ENCODE data around the gene KNTC1. TPM values are rescaled to one million over a fixed set of nuclear protein-coding genes. Genes with fewer than 3 reads are reported as not detected.

Gene KNTC1
- total and polyA plus RNA-seq, 3 donors from 2014 or later: 46.1 to 118 (median 79.8) TPM

GRCh38 chr12:122499991-122500684 lies 26.9 kb upstream of the KNTC1 start:
- 0 to 1% methylated on average over 28 to 41 of the region's 47 CpGs for WGBS, 2 donors
- intact Hi-C loops (cut with DNase I; ENCODE audit: low total_unique reads): no loop called here
- TF ChIP-seq POLR2A (IDR thresholded peaks at IDR 0.05) (no peak), CTCF (IDR thresholded peaks at IDR 0.05) (no peak)
- Histone ChIP-seq H3K27me3 (no peaks in the 10 kb centered on the region), H3K9me3 (no peaks in the 10 kb centered on the region), H3K4me3 (peak overlapping the region; percentile 85 to 90), H3K36me3 (ENCODE audit: low read depth, missing control alignments) (no peaks in the 10 kb centered on the region), H3K4me1 (peaks cover 4% of the 10 kb centered on the region), H3K27ac (peak overlapping the region; percentile 96 to 99)
- peak; percentile 58 for DNase-seq

GRCh38 chr12:122500685-122501488 lies 26.2 kb upstream of the KNTC1 start, which contains the start of gene ZCCHC8:
Gene ZCCHC8, minus strand, starts transcription at chr12:122500932. Its CDS starts 92 bp downstream, at chr12:122500840.
- Histone ChIP-seq H3K9me3 (no peaks in the 10 kb centered on the region), H3K27me3 (no peaks in the 10 kb centered on the region), H3K4me3 (peak within 1 kb of the TSS; percentile 85 to 90), H3K4me1 (peaks cover 4% of the 10 kb centered on the region), H3K36me3 (ENCODE audit: low read depth, missing control alignments) (no peaks in the 10 kb centered on the region), H3K27ac (peak within 1 kb of the TSS; percentile 96 to 99)
- 1 to 2% methylated on average over 17 to 52 of the region's 52 CpGs for WGBS, 2 donors
- TF ChIP-seq POLR2A (IDR thresholded peaks at IDR 0.05) (peak; percentile 92), CTCF (IDR thresholded peaks at IDR 0.05) (peak in 2 of 3 experiments; percentile 42 to 51)
- DNase-seq: peak; percentile 99
- intact Hi-C loops (cut with DNase I; ENCODE audit: low total_unique reads): no loop called here

- no peak for DNase-seq
- Histone ChIP-seq H3K27ac (peak overlapping the region in 1 of 2 donors; percentile 99), H3K4me3 (peak overlapping the region; percentile 85 to 90), H3K27me3 (no peaks in the 10 kb centered on the region), H3K36me3 (ENCODE audit: low read depth, missing control alignments) (no peaks in the 10 kb centered on the region), H3K4me1 (peaks cover 4% of the 10 kb centered on the region), H3K9me3 (no peaks in the 10 kb centered on the region)
- intact Hi-C loops (cut with DNase I; ENCODE audit: low total_unique reads): no loop called here
- TF ChIP-seq POLR2A (IDR thresholded peaks at IDR 0.05) (no peak), CTCF (IDR thresholded peaks at IDR 0.05) (no peak)
- 53 to 58% methylated on average over 9 of the region's 9 CpGs for WGBS, 2 donors
Measured at GRCh38 chr12:122501489-122501989, 25.5 kb upstream of the KNTC1 start.

- 78 to 81% methylated on average over 3 of the region's 3 CpGs for WGBS, 2 donors
- TF ChIP-seq POLR2A (IDR thresholded peaks at IDR 0.05) (no peak), CTCF (IDR thresholded peaks at IDR 0.05) (no peak)
- no peaks in the 10 kb centered on the region for H3K9me3 ChIP-seq
- no peak for DNase-seq
- peaks cover 4% of the 10 kb centered on the region for H3K4me1 ChIP-seq
- no peak overlapping the region for H3K4me3 ChIP-seq
- no peaks in the 10 kb centered on the region for H3K27me3 ChIP-seq
- intact Hi-C loops (cut with DNase I; ENCODE audit: low total_unique reads): no loop called here
- no peaks in the 10 kb centered on the region for H3K36me3 ChIP-seq (ENCODE audit: low read depth, missing control alignments)
- H3K27ac ChIP-seq: no peak overlapping the region
Measured at GRCh38 chr12:122503147-122503751, 23.8 kb upstream of the KNTC1 start.
